H9 (cell line): ENCODE results near the gene RALGDS. TPM values are rescaled to one million over a fixed set of nuclear protein-coding genes. Genes with fewer than 3 reads are reported as not detected.
A peak's percentile ranks its signal among the peaks of the same experiment; 100 is the strongest.

Experiments used
- DNase-seq: peaks from one replicate; pipeline ENCODE4 v3.0.0-alpha.2; 2017
- H2AFZ ChIP-seq: one replicate; pipeline ENCODE4 v1.6.1; 2013; ENCODE audit warnings: mild to moderate bottlenecking, low read length, control low read depth, moderate library complexity
- H2AK5ac ChIP-seq: 2 replicates; pipeline ENCODE4 v1.6.1; 2013; ENCODE audit warnings: low read length, control low read depth, mixed read lengths; ENCODE audit not compliant: insufficient read length
- H2BK120ac ChIP-seq: one replicate; pipeline ENCODE4 v1.6.1; 2013; ENCODE audit warnings: low read depth, mild to moderate bottlenecking, low read length, control low read depth, inconsistent platforms; ENCODE audit not compliant: poor library complexity, severe bottlenecking
- H2BK12ac ChIP-seq: 2 replicates; pipeline ENCODE4 v1.6.1; 2013; ENCODE audit warnings: low read length, control low read depth, mixed read lengths, low read depth; ENCODE audit not compliant: insufficient read length
- H2BK15ac ChIP-seq: 2 replicates; pipeline ENCODE4 v1.6.1; 2013; ENCODE audit warnings: low read depth, low read length, control low read depth
- H2BK20ac ChIP-seq: one replicate; pipeline ENCODE4 v1.6.1; 2013; ENCODE audit warnings: low read depth, mild to moderate bottlenecking, low read length, control low read depth, inconsistent platforms; ENCODE audit not compliant: poor library complexity, severe bottlenecking
- H2BK5ac ChIP-seq: 2 replicates; pipeline ENCODE4 v1.6.1; 2013; ENCODE audit warnings: low read length, control low read depth, mixed read lengths; ENCODE audit not compliant: insufficient read length
- H3K14ac ChIP-seq: 2 replicates; pipeline ENCODE4 v1.6.1; 2013; ENCODE audit warnings: low read length, control low read depth; ENCODE audit not compliant: insufficient read depth
- H3K18ac ChIP-seq: 2 replicates; pipeline ENCODE4 v1.6.1; 2013; ENCODE audit warnings: low read depth, mild to moderate bottlenecking, mixed read lengths, low read length, control low read depth; ENCODE audit not compliant: insufficient read length
- H3K23ac ChIP-seq: 2 replicates; pipeline ENCODE4 v1.6.1; 2013; ENCODE audit warnings: low read length, control low read depth, mixed read lengths, low read depth; ENCODE audit not compliant: insufficient read length
- H3K23me2 ChIP-seq: 2 replicates; pipeline ENCODE4 v1.6.1; 2013; ENCODE audit warnings: low read depth, mild to moderate bottlenecking, mixed read lengths, low read length, control low read depth; ENCODE audit not compliant: insufficient read length, poor library complexity, severe bottlenecking
- H3K27ac ChIP-seq: 2 replicates; pipeline ENCODE4 v1.5.1; 2013; ENCODE audit warnings: low read length, control low read depth, mixed read lengths, low read depth; ENCODE audit not compliant: insufficient read length
- H3K27me3 ChIP-seq: 2 replicates; pipeline ENCODE4 v1.6.1; 2013; ENCODE audit warnings: low read length, control low read depth, inconsistent platforms; ENCODE audit not compliant: insufficient read depth
- H3K4ac ChIP-seq: 2 replicates; pipeline ENCODE4 v1.6.1; 2013; ENCODE audit warnings: low read depth, mild to moderate bottlenecking, control low read depth, inconsistent platforms, low read length, moderate library complexity
- H3K4me1 ChIP-seq: 2 replicates; pipeline ENCODE4 v1.6.1; 2013; ENCODE audit warnings: low read length, control low read depth, inconsistent platforms; ENCODE audit not compliant: insufficient read depth
- H3K4me2 ChIP-seq: 2 replicates; pipeline ENCODE4 v1.6.1; 2013; ENCODE audit warnings: low read length, control low read depth, mixed read lengths; ENCODE audit not compliant: insufficient read length, insufficient read depth
- H3K56ac ChIP-seq: 2 replicates; pipeline ENCODE4 v1.6.1; 2013; ENCODE audit warnings: low read depth, mild to moderate bottlenecking, mixed read lengths, low read length, control low read depth; ENCODE audit not compliant: insufficient read length
- H3K79me1 ChIP-seq: 2 replicates; pipeline ENCODE4 v1.6.1; 2013; ENCODE audit warnings: low read depth, mild to moderate bottlenecking, moderate library complexity, low read length, control low read depth, inconsistent platforms; ENCODE audit not compliant: insufficient read depth, poor library complexity, severe bottlenecking
- H3K79me2 ChIP-seq: 2 replicates; pipeline ENCODE4 v1.6.1; 2013; ENCODE audit warnings: low read length, control low read depth, inconsistent platforms; ENCODE audit not compliant: insufficient read depth
- H3K9ac ChIP-seq: 2 replicates; pipeline ENCODE4 v1.6.1; 2013; ENCODE audit warnings: low read length, control low read depth, mixed read lengths; ENCODE audit not compliant: insufficient read length; ENCODE audit errors: extremely low read depth
- H3K9me3 ChIP-seq: one replicate; pipeline ENCODE4 v1.6.1; 2013; ENCODE audit warnings: low read depth, low read length, inconsistent platforms; ENCODE audit not compliant: control insufficient read depth
- H3T11ph ChIP-seq: one replicate; pipeline ENCODE4 v1.6.1; 2013; ENCODE audit warnings: mild to moderate bottlenecking, low read length, control low read depth, inconsistent platforms
- H4K20me1 ChIP-seq: one replicate; pipeline ENCODE4 v1.6.1; 2013; ENCODE audit not compliant: control insufficient read depth, insufficient read length, insufficient read depth
- H4K5ac ChIP-seq: 2 replicates; pipeline ENCODE4 v1.6.1; 2013; ENCODE audit warnings: low read depth, mild to moderate bottlenecking, mixed read lengths, low read length, control low read depth; ENCODE audit not compliant: insufficient read length
- H4K8ac ChIP-seq: replicated peaks from 2 replicates; pipeline ENCODE4 v1.6.1; 2013; ENCODE audit warnings: low read length, control low read depth, mixed read lengths, low read depth; ENCODE audit not compliant: insufficient read length
- H4K91ac ChIP-seq: 2 replicates; pipeline ENCODE4 v1.6.1; 2013; ENCODE audit warnings: low read depth, mild to moderate bottlenecking, moderate library complexity, mixed read lengths, low read length, control low read depth; ENCODE audit not compliant: insufficient read length
- H3K27ac Mint-ChIP-seq, 3 experiments: 2 replicates in 2 of 3; 3 replicates in 1 of 3; pipeline ENCODE4 v1.8.0; 2020 to 2021; ENCODE audit warnings: mixed read lengths in 3 of 3, mild to moderate bottlenecking in 1 of 3, moderate library complexity in 1 of 3
- H3K27me3 Mint-ChIP-seq: 2 replicates; pipeline ENCODE4 v1.8.0; 2021; ENCODE audit warnings: low read depth, mild to moderate bottlenecking, moderate library complexity, mixed read lengths
- H3K36me3 Mint-ChIP-seq, 3 experiments: 2 replicates in 2 of 3; 3 replicates in 1 of 3; pipeline ENCODE4 v1.8.0; 2020 to 2021; ENCODE audit warnings: low read depth in 3 of 3, mixed read lengths in 3 of 3; ENCODE audit not compliant: insufficient read depth in 1 of 3
- H3K4me1 Mint-ChIP-seq, 2 experiments: 2 replicates each; pipeline ENCODE4 v1.8.0; 2020; ENCODE audit warnings: mixed read lengths in 2 of 2
- H3K4me3 Mint-ChIP-seq, 2 experiments: 2 replicates in 1 of 2; 3 replicates in 1 of 2; pipeline ENCODE4 v1.8.0; 2020 to 2021; ENCODE audit warnings: mild to moderate bottlenecking in 2 of 2, mixed read lengths in 2 of 2, moderate library complexity in 1 of 2
- H3K9me3 Mint-ChIP-seq, 2 experiments: 2 replicates in 1 of 2; 3 replicates in 1 of 2; pipeline ENCODE4 v1.8.0; 2020; ENCODE audit warnings: mild to moderate bottlenecking in 2 of 2, mixed read lengths in 2 of 2, moderate library complexity in 1 of 2
- CTCF ChIP-seq: fragments of 200-600 bp; sonication (generic); conservative IDR thresholded peaks from 3 replicates; pipeline ENCODE4 v1.8.0; 2021; ENCODE audit warnings: antibody characterized with exemption, mild to moderate bottlenecking
- WGBS: extraction: QIAGEN DNeasy Blood & Tissue Kit; methylation state at CpG from one replicate; pipeline ENCODE4 v1.1.7; 2013; ENCODE audit warnings: missing lambda C conversion rate, low lambda C conversion rate, mixed read lengths; ENCODE audit not compliant: insufficient read length; ENCODE audit errors: extremely low coverage; 5-methylcytosine and 5-hydroxymethylcytosine counted together
- total RNA-seq: library from RNA; stranded (reverse); gene quantifications from 2 replicates; pipeline ENCODE4 v1.2.1, GENCODE V29; 2021

Gene RALGDS
- total RNA-seq, 1 experiment from 2014 or later, result 21.3 TPM

- no CpG with 5 or more reads among the region's 25 CpGs for WGBS
- H2BK15ac ChIP-seq, result no peak overlapping the region
- H3T11ph ChIP-seq, result no peak overlapping the region
- Mint-ChIP-seq H3K27ac (peak overlapping the region in 1 of 3 experiments; percentile 82; a peak in 2 of 7 replicates), H3K4me3 (no peak overlapping the region), H3K9me3 (no peaks in the 10 kb centered on the region), H3K27me3 (no peaks in the 10 kb centered on the region), H3K36me3 (peaks cover 0 to 2% (median 0%) of the 10 kb centered on the region in 3 experiments; a peak in 1 of 7 replicates), H3K4me1 (peaks cover 4% of the 10 kb centered on the region in 2 experiments)
- no peak overlapping the region for H2BK5ac ChIP-seq
- H3K23ac ChIP-seq, result no peak overlapping the region
- no peak overlapping the region for H4K5ac ChIP-seq
- H4K91ac ChIP-seq, result no peak overlapping the region
- H3K18ac ChIP-seq, result no peak overlapping the region
- no peak overlapping the region for H2BK20ac ChIP-seq
- H3K4me1 ChIP-seq, result no peaks in the 10 kb centered on the region
- no peak overlapping the region for H2BK120ac ChIP-seq
- H4K8ac ChIP-seq, result no peak overlapping the region
- no peaks in the 10 kb centered on the region for H3K23me2 ChIP-seq
- no peaks in the 10 kb centered on the region for H3K9me3 ChIP-seq
- no peak overlapping the region; the same call in 1 of the 2 replicates for H3K14ac ChIP-seq
- no peak overlapping the region for H3K56ac ChIP-seq
- H3K9ac ChIP-seq, result no peak overlapping the region
- no peak overlapping the region for H3K27ac ChIP-seq
- no peaks in the 10 kb centered on the region for H3K27me3 ChIP-seq
- H3K4ac ChIP-seq, result no peak overlapping the region
- H2BK12ac ChIP-seq, result no peak overlapping the region
- no peak overlapping the region for H3K4me2 ChIP-seq
- TF ChIP-seq CTCF, result no peak
- no peaks in the 10 kb centered on the region for H4K20me1 ChIP-seq
- no peak for DNase-seq
- no peaks in the 10 kb centered on the region for H3K79me1 ChIP-seq
- no peak overlapping the region for H2AK5ac ChIP-seq
- H2AFZ ChIP-seq, result no peak overlapping the region
- H3K79me2 ChIP-seq, result no peaks in the 10 kb centered on the region
These were observed 54.7 kb downstream of the RALGDS start for GRCh38 chr9:133066181-133066983.
